ENCODE measurements around the gene DEFB115. TPM values are rescaled to one million over a fixed set of nuclear protein-coding genes. Genes with fewer than 3 reads are reported as not detected.

DEFB115 gene
- total and polyA plus RNA-seq, 9 of the 15 experiments (the other 6 are each of a cell fraction or from before 2014, with no cell fraction given): not detected

GRCh38 chr20:31236953-31237352 lies 20.5 kb upstream of the DEFB115 start:
- Histone ChIP-seq H3K4me3 (no peak overlapping the region), H3K9me1 (ENCODE audit: control insufficient read depth, insufficient read depth, low read length) (no peaks in the 10 kb centered on the region), H3K36me3 (ENCODE audit: control insufficient read depth, insufficient read depth, low read length) (no peaks in the 10 kb centered on the region), H3K79me2 (ENCODE audit: control insufficient read depth, insufficient read depth, low read length) (no peaks in the 10 kb centered on the region), H4K20me1 (replicated peaks; ENCODE audit: control insufficient read depth, insufficient read depth, low read length) (no peaks in the 10 kb centered on the region), H3K9me3 (replicated peaks; ENCODE audit: control insufficient read depth, insufficient read depth, low read depth, low read length) (no peaks in the 10 kb centered on the region; the same call in none of the 2 replicates), H2AFZ (ENCODE audit: low read depth, low read length) (no peak overlapping the region), H3K9ac (ENCODE audit: insufficient read depth in 1 of 2, low read depth in 2 of 2, low read length in 2 of 2) (no peak overlapping the region), H3K27ac (ENCODE audit: extremely low read depth, low read depth, low read length) (no peak overlapping the region), H3K27me3 (ENCODE audit: control insufficient read depth in 2 of 2, insufficient read depth in 2 of 2, low read length in 2 of 2) (no peaks in the 10 kb centered on the region), H3K4me1 (replicated peaks in 1 of 2; ENCODE audit: control insufficient read depth in 2 of 2, insufficient read depth in 2 of 2, low read length in 2 of 2) (no peaks in the 10 kb centered on the region), H3K4me2 (ENCODE audit: insufficient read depth, low read length) (no peak overlapping the region)
- ATAC-seq: no peak
- CTCF ChIA-PET (ENCODE audit: low intra/inter-chr PET ratio): no interaction called here
- in situ Hi-C loops (cut with MboI): no loop called here
- intact Hi-C loops (cut with micrococcal nuclease): no loop called here
- FAIRE-seq: no peak
- TF ChIP-seq EGR1 (conservative IDR thresholded peaks at IDR 0.05) (no peak), NCOA6 (IDR thresholded peaks at IDR 0.05) (no peak), FIP1L1 (IDR thresholded peaks at IDR 0.05; ENCODE audit: low read depth, low read length, poor library complexity, severe bottlenecking) (no peak)
- TF ChIP-seq, protein P1, sequence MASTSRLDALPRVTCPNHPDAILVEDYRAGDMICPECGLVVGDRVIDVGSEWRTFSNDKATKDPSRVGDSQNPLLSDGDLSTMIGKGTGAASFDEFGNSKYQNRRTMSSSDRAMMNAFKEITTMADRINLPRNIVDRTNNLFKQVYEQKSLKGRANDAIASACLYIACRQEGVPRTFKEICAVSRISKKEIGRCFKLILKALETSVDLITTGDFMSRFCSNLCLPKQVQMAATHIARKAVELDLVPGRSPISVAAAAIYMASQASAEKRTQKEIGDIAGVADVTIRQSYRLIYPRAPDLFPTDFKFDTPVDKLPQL (IDR thresholded peaks at IDR 0.05; ENCODE audit: extremely low read depth, insufficient read length): no peak
- POLR2A ChIA-PET: no interaction called here
- WGBS (ENCODE audit: insufficient coverage, low coverage, missing lambda C conversion rate): 1% methylated on average over 10 of the region's 10 CpGs
- BruUV-seq (replicated peaks): no TSS peak
- no peak for DNase-seq (ENCODE audit: extremely low read depth in 1 of 4, low spot score in 3 of 4)

- no peak overlapping the region for H3K4me2 ChIP-seq (ENCODE audit: insufficient read depth, low read length)
- no peak for DNase-seq (ENCODE audit: extremely low read depth in 1 of 4, low spot score in 3 of 4)
- no peaks in the 10 kb centered on the region for H3K36me3 ChIP-seq (ENCODE audit: control insufficient read depth, insufficient read depth, low read length)
- no peaks in the 10 kb centered on the region for H3K9me1 ChIP-seq (ENCODE audit: control insufficient read depth, insufficient read depth, low read length)
- under 1% methylated on average over 6 of the region's 6 CpGs for whole genome bisulfite sequencing (ENCODE audit: insufficient coverage, low coverage, missing lambda C conversion rate)
- H3K27me3 ChIP-seq (ENCODE audit: control insufficient read depth in 2 of 2, insufficient read depth in 2 of 2, low read length in 2 of 2): no peaks in the 10 kb centered on the region
- H2AFZ ChIP-seq (ENCODE audit: low read depth, low read length): no peak overlapping the region
- FAIRE-seq: no peak
- ChIA-PET CTCF (ENCODE audit: low intra/inter-chr PET ratio) (no interaction called here), POLR2A (no interaction called here)
- H3K9me3 ChIP-seq (replicated peaks; ENCODE audit: control insufficient read depth, insufficient read depth, low read depth, low read length): no peaks in the 10 kb centered on the region; the same call in none of the 2 replicates
- in situ Hi-C loops (cut with MboI) (no loop called here), intact Hi-C loops (cut with micrococcal nuclease) (no loop called here)
- ATAC-seq: no peak
- H3K79me2 ChIP-seq (ENCODE audit: control insufficient read depth, insufficient read depth, low read length): no peaks in the 10 kb centered on the region
- TF ChIP-seq NFATC3 (IDR thresholded peaks at IDR 0.05) (no peak), SRF (CRISPR knock-in tag; IDR thresholded peaks at IDR 0.05) (no peak), ZBTB26 (CRISPR knock-in tag; IDR thresholded peaks at IDR 0.05) (no peak)
- TF ChIP-seq, protein P2, sequence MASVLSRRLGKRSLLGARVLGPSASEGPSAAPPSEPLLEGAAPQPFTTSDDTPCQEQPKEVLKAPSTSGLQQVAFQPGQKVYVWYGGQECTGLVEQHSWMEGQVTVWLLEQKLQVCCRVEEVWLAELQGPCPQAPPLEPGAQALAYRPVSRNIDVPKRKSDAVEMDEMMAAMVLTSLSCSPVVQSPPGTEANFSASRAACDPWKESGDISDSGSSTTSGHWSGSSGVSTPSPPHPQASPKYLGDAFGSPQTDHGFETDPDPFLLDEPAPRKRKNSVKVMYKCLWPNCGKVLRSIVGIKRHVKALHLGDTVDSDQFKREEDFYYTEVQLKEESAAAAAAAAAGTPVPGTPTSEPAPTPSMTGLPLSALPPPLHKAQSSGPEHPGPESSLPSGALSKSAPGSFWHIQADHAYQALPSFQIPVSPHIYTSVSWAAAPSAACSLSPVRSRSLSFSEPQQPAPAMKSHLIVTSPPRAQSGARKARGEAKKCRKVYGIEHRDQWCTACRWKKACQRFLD (CRISPR knock-in tag; IDR thresholded peaks at IDR 0.05): no peak
- no peak overlapping the region for H3K27ac ChIP-seq (ENCODE audit: extremely low read depth, low read depth, low read length)
- no TSS peak for BruUV-seq (replicated peaks)
- H3K4me3 ChIP-seq: no peak overlapping the region
- no peaks in the 10 kb centered on the region for H4K20me1 ChIP-seq (replicated peaks; ENCODE audit: control insufficient read depth, insufficient read depth, low read length)
- no peaks in the 10 kb centered on the region for H3K4me1 ChIP-seq (replicated peaks in 1 of 2; ENCODE audit: control insufficient read depth in 2 of 2, insufficient read depth in 2 of 2, low read length in 2 of 2)
- H3K9ac ChIP-seq (ENCODE audit: insufficient read depth in 1 of 2, low read depth in 2 of 2, low read length in 2 of 2): no peak overlapping the region
These were observed 19.7 kb upstream of the DEFB115 start for GRCh38 chr20:31237763-31238162.
